ENCODE measurements around the gene SH3YL1.

- TF ChIP-seq, protein P1, sequence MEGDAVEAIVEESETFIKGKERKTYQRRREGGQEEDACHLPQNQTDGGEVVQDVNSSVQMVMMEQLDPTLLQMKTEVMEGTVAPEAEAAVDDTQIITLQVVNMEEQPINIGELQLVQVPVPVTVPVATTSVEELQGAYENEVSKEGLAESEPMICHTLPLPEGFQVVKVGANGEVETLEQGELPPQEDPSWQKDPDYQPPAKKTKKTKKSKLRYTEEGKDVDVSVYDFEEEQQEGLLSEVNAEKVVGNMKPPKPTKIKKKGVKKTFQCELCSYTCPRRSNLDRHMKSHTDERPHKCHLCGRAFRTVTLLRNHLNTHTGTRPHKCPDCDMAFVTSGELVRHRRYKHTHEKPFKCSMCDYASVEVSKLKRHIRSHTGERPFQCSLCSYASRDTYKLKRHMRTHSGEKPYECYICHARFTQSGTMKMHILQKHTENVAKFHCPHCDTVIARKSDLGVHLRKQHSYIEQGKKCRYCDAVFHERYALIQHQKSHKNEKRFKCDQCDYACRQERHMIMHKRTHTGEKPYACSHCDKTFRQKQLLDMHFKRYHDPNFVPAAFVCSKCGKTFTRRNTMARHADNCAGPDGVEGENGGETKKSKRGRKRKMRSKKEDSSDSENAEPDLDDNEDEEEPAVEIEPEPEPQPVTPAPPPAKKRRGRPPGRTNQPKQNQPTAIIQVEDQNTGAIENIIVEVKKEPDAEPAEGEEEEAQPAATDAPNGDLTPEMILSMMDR (IDR thresholded peaks at IDR 0.05; ENCODE audit: insufficient read depth, low read depth, low read length), result no peak
- TF ChIP-seq EZH2 (IDR thresholded peaks at IDR 0.05; ENCODE audit: insufficient read depth, low read length), result no peak
These were observed 62.0 kb downstream of the SH3YL1 start for GRCh38 chr2:201648-202433.
